ENCODE data around the gene SCUBE1.

Gene SCUBE1

DNA sequence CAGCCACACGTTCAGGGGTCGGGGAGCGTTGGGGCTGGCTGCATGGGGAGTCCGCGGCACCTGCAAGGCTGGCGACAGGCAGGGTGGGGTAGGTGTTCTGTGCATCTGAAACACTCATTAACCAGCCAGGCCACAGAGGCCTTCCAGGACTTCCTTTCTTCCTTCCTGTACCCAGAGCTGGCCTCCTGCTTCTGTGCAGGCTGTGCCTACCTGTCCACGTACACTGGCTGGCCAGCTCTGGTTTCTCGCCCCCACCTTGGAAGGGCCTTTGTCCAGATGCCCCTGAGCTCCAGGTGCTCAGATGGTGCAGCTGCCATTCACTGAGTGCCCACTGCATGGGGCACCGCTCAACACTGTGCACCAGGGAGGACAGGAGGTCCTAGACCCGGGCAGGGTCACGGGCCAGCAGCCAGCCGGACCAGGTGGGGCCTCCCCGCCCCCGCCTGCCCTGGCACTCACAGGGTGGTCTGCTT lies 172.1 kb downstream of the SCUBE1 start:
- TF ChIP-seq, protein P1, sequence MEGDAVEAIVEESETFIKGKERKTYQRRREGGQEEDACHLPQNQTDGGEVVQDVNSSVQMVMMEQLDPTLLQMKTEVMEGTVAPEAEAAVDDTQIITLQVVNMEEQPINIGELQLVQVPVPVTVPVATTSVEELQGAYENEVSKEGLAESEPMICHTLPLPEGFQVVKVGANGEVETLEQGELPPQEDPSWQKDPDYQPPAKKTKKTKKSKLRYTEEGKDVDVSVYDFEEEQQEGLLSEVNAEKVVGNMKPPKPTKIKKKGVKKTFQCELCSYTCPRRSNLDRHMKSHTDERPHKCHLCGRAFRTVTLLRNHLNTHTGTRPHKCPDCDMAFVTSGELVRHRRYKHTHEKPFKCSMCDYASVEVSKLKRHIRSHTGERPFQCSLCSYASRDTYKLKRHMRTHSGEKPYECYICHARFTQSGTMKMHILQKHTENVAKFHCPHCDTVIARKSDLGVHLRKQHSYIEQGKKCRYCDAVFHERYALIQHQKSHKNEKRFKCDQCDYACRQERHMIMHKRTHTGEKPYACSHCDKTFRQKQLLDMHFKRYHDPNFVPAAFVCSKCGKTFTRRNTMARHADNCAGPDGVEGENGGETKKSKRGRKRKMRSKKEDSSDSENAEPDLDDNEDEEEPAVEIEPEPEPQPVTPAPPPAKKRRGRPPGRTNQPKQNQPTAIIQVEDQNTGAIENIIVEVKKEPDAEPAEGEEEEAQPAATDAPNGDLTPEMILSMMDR (IDR thresholded peaks at IDR 0.05): no peak

DNA sequence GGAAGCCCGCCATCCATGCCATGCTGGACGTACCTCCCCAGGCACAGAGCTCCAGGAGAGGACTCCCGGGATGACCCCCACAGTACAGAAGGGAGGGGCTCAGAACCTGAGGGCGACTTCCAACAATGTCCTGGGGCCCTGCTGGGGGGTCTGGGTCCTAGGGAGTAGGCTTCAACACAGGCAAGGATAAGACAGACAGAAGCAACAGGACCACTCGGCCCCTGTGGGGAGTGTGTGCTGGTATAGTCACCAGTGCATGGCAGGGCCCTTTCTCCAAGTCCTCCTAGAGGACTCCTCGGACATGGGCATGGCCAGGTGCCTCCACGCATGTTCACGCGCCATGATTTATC lies 173.1 kb downstream of the SCUBE1 start:
- TF ChIP-seq, protein P1 (IDR thresholded peaks at IDR 0.05): no peak

DNA sequence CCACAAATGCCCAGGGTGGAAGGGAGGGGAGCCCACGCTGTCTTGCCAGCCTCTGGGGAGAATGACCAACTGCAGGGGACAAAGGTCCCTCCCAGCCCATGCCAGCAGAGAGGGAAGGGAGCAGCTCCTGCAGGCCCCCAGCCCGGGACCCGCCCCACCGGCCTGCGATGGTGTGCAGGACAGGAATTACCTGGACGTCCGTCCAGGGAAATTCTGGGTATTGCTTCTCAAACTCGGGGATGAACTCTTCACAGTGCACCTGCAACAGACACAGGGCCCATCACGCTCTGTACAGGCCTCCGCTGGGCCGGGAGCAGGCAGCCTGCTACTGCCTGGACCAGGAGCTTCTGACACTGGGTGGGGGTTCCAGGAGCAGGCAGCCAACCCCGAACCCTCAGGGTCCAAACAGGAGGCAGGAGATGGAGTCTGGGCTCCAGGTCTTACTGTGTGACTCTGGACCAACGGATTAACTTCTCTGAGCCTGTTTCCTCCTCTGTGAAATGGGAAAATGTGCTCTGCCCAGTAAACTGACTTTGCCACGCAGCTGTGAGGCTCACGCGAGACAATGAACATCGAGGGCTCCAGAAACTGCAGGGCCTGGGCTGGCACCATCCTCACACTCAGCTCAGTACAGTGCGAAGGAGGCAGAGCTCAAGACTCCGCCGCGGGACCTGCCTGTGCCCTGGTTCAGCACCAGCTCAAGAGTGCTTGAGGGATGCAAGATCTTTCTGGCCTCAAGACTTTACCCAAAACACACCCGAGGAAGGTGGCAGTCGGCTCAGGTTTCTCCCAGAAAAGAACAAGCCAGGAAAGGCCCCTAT lies 173.7 kb downstream of the SCUBE1 start:
- TF ChIP-seq, protein P1 (IDR thresholded peaks at IDR 0.05): no peak

DNA sequence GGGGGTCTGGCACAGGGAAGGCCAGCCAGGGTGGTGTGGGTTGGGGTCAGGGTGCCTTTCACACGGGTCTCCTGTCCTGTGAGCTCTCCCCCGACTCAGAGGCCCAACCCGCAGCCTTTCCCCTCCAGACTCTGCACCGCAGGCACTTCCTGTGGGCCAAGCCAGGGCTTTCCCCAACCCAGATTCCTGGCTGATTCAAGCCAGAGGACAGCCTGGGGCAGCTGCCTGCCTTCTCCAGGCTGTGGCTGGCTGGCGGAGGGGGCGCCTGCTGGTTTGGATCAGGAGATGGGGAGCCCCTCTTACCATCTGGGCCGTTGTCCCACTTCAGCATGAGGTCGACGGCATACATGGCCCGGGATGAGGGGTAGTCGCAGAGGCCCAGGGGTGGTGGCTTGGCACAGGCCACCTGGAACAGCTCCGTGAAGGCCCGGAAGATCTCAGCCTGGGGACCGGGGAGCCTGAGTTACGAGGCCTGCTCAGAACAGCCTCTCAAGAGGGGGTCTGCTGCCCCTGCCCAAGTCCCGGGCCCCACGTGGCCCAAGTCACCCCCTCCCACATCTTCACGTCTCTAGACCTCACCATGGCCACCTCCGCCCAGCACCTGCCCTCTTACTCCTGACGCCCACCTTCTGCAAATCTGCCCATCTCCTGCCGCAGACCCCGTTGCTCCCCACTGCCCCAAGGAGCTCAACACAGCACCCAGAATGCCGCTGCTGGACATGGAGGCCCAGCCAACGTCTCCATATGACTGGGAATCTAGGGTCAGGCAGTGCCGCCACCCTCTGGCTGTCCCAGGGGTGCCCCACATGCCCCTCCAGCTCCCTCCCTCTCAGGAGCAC lies 174.5 kb downstream of the SCUBE1 start:
- TF ChIP-seq, protein P1 (IDR thresholded peaks at IDR 0.05): no peak

DNA sequence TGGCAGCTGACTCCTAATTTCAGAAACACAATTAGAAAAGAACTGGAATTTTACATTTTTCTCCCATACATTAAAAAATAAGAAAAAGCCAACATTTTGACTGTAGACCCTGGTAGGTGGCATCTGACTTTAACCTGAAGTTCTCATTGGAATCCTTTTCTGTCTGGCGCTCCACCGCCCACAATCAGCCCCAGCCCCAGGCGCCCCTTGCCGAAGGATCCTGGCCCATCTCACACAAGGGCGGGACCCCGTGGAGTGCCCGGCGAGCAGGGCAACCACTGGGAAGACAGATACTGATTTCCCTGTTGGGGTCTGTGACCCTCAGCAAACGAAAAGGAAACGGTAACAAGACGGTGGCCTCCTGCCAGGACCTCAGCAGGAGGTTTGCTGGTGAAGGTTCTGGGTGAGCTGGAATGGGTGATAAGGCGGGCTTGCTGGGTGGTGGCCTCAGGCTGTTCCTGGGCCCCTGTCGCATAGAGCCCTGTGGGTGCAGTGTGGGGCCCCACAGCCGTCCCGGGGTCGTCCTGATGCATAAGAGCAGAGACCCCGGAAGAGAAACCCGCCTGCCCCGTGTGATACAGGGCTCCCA lies 176.1 kb downstream of the SCUBE1 start:
- TF ChIP-seq, protein P1 (IDR thresholded peaks at IDR 0.05): no peak

DNA sequence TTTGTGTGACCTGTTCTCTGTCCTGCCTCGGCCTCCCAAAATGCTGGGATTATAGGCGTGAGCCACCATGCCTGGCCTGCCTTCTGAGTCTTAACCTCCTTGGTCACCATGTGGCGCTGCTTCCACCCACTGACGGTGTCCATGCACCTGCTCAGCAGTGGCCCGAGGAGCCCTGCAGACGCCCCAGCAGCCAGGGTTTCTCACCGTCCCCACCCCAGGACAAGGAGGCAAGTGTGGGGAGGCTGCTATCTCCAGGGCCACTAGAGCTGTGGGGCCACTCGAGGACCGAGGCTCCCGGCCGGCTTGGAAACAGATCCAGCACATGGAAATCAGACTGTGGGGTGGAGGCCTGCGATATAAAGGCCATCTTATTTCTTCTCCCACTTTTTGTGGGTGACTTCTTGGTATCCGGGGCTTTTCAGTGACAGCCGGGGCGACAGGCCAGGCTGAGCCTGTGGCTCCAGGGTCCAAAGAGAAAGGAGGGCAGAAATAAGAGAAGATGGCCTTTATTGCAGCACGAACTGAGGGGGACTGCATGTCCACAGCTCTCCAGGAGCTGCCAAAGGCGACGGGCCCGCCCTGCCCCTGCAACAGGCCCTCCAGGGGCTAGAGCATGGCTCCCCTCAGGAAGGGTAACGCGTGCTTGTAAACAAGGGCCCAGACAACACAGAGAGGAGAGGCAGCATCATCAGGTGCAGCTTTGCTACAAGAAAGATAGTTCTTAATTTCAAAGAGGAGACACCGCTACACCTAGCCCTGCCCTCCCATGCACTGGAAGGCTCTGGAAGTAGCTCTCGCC lies 176.8 kb downstream of the SCUBE1 start:
- TF ChIP-seq, protein P1 (IDR thresholded peaks at IDR 0.05): no peak

DNA sequence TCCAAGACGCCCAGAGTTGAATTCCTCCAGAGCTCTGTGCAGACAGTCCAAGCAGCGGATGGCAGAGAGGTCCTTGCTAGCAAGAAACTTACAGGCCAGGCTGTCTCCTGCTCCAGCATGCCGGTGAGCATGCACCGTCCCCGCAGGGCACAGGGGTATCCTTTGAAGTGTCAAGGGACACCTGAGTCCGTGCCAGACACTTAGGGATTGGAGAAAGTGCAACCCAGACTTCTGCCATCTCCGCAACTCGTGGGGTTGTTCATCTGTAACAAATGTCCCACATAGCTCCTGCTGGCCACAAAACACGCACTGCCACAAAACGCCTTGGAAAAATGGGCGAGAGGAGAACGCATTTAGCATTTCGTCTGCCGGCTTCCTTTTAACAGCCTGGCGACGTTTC lies 178.5 kb downstream of the SCUBE1 start:
- TF ChIP-seq, protein P1 (IDR thresholded peaks at IDR 0.05): no peak

All from LNCAP (cell line).